ENCODE results near the gene MORN1.
"Not testable (repeated sequence)": the region's sequence is repeated elsewhere in the genome, so short reads cannot be mapped to it uniquely, and the experiment has no call there.

GRCh38 chr1:2440346-2440745 lies 49.0 kb upstream of the MORN1 start:
- not testable (repeated sequence) for TF ChIP-seq ZC3H10 (CRISPR knock-in tag; IDR thresholded peaks at IDR 0.05); ZFP3 (CRISPR knock-in tag; IDR thresholded peaks at IDR 0.05); TSHZ2 (CRISPR knock-in tag; IDR thresholded peaks at IDR 0.05); ZFP30 (CRISPR knock-in tag; IDR thresholded peaks at IDR 0.05); ISL1 (CRISPR knock-in tag; IDR thresholded peaks at IDR 0.05); TCF4 (CRISPR knock-in tag; IDR thresholded peaks at IDR 0.05; ENCODE audit: borderline replicate concordance); PATZ1 (CRISPR knock-in tag; IDR thresholded peaks at IDR 0.05; ENCODE audit: borderline replicate concordance); TOX (CRISPR knock-in tag; IDR thresholded peaks at IDR 0.05; ENCODE audit: borderline replicate concordance); POU6F1 (CRISPR knock-in tag; IDR thresholded peaks at IDR 0.05; ENCODE audit: borderline replicate concordance, low read depth)
